HG02885 (cell line): Measurements from ENCODE around the gene TACR2.

Experiments
- ATAC-seq: cut with Tn5 transposase; IDR thresholded peaks from one replicate; pipeline ENCODE4 v1.9.1; 2021; ENCODE audit warnings: mild to moderate bottlenecking; ENCODE audit not compliant: unreplicated experiment, poor library complexity

The TACR2 gene

DNA sequence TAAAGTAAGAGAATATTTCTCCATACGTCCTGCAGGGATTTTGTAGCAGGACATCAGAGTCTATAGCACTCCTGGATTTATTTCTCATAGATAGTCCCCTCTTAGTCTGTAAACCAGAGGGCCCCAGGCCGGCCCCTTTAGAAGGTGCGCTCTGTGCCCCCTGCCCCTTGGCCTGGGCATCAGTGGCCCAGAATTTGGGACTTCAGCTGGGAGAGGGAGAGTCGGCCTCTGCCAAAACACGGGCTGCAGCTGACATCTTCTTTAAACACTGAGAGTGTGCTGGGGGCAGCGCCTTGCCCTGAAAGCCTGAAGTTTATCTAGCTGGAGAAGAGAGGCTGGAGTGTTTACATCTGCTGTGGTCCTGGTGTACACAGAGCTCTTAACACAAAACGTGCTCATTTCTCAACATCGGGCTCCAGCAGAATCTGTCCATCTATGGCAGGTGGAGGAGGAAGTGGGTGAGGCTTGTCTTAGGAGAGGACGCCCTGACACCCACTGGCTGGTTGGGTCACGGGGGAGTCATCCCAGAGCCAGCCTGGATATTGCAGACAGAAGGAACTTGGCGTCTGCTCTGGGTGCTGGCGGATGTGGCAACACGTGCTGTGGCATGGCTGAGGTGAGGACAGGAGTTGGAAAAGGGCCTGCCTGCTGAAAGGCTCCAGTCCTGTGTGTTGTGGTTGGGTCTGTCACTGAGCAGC lies 5.0 kb upstream of the TACR2 start:
- no peak for ATAC-seq

DNA sequence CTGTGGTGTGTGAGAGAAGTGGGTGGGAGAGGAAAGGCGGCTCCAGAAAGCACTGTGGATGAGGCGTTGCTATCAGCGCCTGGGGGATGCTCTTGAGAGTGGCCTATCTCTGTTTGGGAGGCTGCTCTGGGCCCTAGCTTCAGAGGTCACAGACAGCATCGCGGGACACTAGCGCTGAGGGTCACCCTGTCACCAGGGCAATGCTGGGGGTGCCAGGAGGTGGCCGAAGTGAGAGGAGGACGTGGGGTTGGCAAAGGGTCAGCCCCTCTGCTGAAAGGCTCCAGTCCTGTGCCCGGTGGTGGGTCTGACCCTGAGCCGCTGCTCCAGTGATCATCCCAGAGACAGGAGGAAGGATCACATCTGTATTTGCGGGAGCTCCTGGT lies 3.0 kb upstream of the TACR2 start:
- ATAC-seq = no peak

DNA sequence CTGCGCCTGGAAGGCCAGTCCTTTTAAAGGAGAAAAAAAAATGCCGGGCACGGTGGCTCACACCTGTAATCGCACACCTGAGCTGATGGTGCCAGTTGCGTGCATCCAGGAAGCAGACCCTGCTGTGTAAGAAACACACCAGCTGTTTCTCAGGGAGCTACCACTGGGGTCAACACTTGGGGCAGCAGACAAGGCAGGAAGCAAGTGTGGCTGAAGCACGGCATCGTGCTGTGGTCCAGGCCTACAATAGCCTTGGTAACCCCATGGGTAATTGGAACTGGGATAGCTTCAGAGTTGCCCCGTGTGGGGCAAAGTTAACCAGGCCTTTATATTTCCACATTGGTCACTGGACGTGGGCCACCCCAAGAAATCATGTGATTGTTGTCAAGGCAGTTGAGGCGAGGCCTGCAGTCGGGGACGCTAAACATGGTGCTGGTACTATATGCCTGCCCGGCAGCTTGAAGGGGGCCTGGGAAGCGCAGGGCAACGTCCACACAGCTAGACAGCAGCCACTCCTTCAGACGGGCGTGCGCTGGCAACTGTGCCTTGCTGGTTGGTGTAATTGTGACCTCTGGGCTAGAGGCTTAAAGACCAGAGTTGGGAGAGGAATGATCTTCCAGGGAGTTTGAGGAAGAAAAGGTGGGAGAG lies 2.5 kb upstream of the TACR2 start:
- ATAC-seq = no peak

DNA sequence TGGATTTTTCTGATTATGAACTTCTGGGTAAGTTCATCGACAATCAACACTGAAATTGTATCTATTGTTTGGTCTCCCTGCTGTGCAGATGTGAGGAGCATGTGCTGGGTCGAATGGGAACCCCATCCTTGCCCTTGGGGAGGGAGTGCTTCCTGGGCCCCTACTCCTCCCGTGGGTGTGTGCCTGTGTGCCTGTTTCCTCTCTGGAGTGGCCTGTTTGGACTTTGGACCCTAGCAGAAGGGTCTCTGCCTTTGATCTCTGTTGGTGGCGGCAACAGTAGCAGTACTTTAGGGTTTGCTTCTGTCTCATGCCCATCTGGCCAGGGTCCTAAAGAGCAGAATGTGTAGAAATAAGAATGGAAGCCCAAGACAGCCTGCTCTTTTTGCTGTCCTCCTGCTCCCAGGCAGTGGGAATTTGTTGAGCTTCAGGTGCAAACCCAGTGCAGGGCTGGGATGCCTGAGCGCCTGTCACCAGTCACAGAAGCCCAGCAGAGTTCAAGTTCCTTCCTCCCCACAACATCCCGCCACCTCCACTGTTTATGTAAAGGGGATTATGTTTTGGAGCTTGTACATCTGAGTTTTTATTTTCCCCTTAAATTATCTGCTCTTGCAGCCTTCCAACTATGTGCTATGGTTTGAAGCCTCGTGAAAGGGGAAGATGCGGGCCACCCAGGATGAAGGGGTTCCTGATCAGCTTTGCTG lies 1.5 kb upstream of the TACR2 start:
- ATAC-seq = no peak

GRCh38 chr10:69417542-69417941 lies 824 bp upstream of the TACR2 start:
- no peak for ATAC-seq

DNA sequence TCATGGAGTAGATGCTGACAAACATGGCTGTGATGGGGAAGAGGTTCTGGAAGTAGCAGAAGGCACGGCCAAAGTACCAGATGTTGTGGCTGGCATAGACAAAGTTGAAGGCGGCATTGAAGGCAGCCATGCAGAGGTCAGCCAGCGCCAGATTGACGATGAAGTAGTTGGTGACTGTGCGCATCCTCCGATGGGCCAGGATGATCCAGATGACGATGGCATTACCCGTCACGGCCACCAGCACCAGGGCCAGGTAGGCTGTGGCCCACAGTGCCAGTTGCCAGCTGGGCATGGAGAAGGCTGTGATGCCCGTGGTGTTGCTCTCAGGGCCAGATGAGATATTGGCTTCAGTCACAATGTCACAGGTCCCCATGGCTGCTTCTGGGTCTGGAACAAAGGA lies 767 bp downstream of the TACR2 start:
- ATAC-seq = no peak

DNA sequence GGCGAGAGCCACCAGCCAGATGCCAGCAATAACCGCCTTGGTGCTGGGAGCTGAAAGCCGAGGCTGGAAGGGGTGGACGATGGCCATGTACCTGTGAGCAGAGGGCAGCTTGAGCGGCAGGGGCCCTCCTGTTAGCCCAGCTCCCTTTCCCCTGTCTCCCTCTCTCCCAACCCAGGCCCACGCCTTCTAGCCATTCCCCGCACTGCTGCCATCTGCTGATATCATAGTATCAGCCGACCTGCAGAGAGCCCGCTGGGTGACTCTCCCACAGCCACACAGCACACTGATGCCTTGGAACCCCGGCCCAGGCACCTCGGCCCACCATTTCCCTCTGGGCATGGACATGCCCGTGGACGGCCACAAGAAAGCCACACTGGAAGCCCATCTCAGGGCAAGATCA lies 1.7 kb downstream of the TACR2 start:
- ATAC-seq = no peak

DNA sequence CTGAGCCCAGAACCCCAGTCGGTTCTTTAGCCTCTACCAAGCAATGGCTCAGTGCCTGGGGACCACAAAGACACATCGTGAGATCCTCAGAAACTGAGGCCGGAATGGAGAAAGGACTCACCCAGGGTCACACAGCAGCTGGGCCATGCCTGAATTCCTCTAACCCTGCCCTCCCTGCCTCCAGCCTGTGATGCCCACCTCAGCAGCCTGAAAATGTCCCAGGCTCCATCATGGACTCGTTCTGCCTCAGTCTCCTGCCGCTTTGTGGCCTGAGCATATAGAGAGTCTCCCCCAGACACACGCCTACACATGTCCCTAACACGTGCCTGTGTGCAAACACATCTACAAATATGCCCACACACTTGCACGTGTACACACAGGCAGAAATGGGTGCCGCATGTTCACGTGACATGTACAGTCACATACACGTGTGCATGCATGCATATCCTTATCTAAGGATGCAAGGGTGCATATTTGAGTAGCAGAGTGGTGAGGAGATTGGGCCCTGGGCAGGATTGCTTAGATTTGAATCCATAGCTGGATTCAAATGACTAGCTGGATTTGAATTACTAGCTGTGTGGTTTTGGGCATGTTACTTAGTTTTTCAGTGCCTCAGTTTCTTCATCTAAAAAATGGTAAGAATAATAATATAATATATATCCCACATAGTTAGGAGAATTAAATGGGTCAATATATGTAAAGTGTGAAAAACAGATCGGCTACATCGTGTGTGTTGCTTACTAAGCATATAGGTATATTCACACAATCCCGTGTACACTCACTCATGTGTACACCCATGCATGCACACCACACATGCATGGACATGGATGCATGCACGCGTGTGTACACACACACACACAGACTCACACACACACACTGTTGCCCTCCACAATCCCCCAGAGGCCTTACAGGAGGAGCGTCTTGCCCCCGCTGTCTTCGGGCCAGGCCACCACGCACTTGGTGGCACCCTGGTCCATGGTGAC lies 2.4 kb downstream of the TACR2 start:
- ATAC-seq = no peak

DNA sequence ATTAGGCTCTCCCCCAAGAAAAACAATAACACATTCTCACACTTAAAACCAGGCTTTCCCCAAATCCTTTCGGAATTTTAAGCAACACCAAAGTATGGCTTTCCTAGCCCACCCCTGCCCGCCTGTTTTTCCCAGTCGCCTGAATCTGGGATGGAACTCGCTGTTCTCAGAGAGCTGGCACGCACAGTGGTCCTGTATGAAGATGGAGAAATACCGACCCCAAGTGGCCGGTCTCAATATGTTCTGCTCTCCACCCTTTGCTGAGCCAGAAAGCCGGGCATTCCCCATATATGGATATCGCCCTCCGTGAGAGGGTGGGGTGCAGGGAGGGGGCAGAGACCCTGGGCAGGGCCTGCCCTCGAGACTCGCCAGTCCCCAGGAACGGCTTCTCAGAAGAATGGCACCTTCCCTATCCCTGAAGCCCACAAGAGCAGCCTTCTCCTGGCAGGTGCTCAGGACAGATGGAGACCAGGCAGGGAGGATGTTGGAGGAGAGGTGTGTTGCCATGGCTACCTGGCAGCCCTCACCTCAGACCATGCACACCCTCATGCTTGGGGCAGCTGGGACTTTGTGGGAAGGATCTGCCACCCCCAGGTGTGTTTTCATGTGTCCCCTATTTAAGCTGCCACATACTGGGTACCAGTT lies 3.4 kb downstream of the TACR2 start:
- ATAC-seq = no peak

- ATAC-seq = no peak
These were observed 4.4 kb downstream of the TACR2 start for GRCh38 chr10:69412232-69412790.

DNA sequence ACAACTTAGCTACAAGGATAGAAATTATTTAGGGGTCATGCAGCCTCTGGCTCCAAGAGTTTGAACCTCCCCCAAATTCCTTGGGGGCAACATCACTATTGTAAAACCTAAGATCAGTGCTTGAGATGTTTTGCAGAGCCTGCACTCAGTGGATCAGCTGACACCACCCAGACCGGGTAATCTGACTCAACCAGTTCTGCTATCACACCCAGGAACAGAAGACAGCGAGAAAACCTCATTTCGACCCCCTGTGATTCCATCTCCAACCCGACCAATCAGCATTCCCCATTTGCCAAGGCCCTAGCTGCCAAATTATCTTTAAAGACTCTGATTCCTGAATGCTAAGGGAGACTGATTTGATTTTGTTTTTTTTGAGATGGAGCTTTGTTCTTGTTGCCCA lies 5.2 kb downstream of the TACR2 start:
- no peak for ATAC-seq

DNA sequence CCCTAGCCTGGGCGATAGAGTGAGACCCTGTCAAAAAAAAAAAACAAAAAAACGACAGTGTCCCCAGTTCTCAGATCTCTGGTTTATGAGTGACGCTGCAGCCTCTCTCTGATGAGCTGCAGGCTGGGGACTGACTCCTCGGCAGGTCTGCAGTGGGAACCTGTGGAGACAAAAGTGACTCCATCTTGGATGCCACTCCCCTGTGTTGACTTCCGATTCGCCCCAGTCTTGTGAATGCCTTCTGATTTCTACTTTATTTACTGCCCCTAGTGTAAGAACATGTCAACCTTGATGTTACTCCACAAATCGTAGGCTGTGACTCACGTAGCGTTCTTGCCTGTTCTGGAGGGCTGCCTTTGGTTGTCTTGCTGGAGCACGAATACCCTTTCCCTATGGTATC lies 6.2 kb downstream of the TACR2 start:
- no peak for ATAC-seq

- no peak for ATAC-seq
These were observed 6.8 kb downstream of the TACR2 start for GRCh38 chr10:69409968-69410367.

DNA sequence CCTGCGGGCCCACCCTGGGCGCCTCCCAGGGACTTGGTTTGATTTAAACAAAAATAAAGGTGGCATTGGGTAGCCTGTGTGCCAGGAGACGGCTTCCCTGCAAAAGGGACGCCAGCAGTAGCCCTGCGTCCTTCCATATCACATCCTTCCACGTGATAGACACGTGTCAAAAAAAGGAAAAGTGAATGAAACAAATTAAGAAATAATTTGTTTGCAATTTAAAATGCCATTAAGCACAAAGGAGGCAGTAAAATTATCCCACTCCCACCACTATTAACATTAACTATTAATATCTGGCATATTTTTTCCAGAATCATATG lies 7.6 kb downstream of the TACR2 start:
- no peak for ATAC-seq

GRCh38 chr10:69408318-69409175 lies 8.2 kb downstream of the TACR2 start:
- ATAC-seq = peak; percentile 84

DNA sequence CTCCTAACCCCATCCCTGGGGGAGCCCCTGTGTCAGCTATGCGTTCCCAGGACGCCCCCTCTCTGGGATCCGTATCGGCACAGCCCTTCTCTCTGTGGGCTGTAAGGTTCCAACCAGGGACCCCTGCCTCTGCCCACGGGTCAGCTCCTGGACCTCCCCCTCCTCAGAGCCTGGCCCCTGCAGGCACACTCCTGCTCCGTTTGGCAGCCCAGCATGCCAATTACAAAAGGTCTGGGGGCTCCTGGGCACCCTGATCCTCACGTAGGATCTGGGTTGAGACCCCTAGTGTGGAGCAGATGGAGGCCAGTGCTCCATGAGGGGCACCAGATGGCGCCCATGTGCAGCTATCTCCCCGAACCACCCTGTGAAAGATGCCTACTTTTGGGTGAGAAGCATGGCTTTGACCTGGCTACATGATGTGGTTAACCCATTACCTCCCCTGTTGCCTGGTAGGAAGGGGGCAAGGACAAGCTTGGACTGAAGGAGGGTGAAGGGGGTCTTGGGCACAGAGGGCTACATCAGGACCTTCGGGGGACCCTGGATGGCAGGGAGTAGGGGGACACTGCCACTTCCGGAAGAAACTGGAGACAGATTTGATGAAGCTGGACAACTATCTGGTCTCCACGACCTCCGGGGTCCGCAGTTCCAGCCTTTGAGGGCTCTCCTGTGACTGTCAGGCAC lies 9.0 kb downstream of the TACR2 start:
- no peak for ATAC-seq

DNA sequence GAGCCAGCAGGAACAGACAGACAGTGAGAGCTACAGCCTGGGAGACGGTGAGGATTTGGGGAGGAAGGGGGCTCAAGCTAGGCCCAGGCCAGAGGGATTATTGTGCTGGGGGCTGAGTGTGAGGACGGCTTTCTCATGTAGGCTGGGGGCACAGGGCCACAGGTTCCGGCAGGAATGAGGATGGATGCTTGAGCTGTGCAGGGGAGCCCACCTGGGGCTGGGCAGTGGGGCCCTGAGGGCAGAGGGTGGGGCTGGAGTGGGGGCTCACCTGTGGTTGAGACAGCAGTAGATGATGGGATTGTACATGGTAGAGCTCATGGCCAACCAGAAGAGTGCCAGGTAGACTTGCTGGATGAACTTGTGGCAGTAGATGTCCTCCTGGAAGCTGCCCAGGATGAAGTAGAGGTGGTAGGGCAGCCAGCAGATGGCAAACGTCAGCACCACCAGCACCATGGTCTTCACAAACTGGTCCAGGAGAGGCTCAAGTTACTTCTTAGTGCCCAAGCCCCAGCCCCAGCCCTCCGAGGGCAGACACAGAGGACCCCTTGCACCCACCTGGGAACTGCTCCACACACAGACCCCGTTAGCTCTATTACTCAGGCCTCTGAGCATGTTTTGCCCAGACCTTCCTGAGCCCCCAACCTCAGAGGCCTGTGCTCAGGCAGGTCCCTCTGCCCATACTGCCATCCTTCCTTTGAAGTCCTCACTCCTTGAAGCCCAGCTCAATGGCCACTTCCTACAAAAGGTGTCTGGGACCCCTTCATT lies 9.7 kb downstream of the TACR2 start:
- ATAC-seq = no peak

GRCh38 chr10:69406302-69406811 lies 10.4 kb downstream of the TACR2 start:
- no peak for ATAC-seq
